DOHH2 (cell line): ENCODE measurements around the gene KLHL15.

Experiments
- H3F3A ChIP-seq: fragments of 200-600 bp; sonication (generic), shearing (Covaris generic); 2 replicates; pipeline ENCODE4 v1.6.0; 2016; ENCODE audit warnings: antibody characterized with exemption, mild to moderate bottlenecking; ENCODE audit not compliant: control insufficient read depth, insufficient read depth
- H3K27ac ChIP-seq: fragments of 200-600 bp; sonication (generic); 2 replicates; pipeline ENCODE4 v1.5.1; 2014; ENCODE audit warnings: low read depth, mild to moderate bottlenecking, low read length, moderate library complexity
- H3K27me3 ChIP-seq: fragments of 200-600 bp; sonication (generic); 2 replicates; pipeline ENCODE4 v1.6.1; 2014; ENCODE audit warnings: mild to moderate bottlenecking, low read length, mixed read lengths; ENCODE audit not compliant: control insufficient read depth
- H3K36me3 ChIP-seq: fragments of 200-600 bp; sonication (generic); 2 replicates; pipeline ENCODE4 v1.6.1; 2014; ENCODE audit warnings: mild to moderate bottlenecking, low read length, moderate library complexity, mixed read lengths; ENCODE audit not compliant: control insufficient read depth
- H3K4me1 ChIP-seq: fragments of 200-600 bp; sonication (generic); 2 replicates; pipeline ENCODE4 v1.6.1; 2014; ENCODE audit warnings: mild to moderate bottlenecking, low read length, mixed read lengths; ENCODE audit not compliant: control insufficient read depth
- H3K4me2 ChIP-seq: fragments of 200-600 bp; sonication (generic); 2 replicates; pipeline ENCODE4 v1.6.0; 2014; ENCODE audit warnings: mild to moderate bottlenecking, low read length, moderate library complexity
- H3K4me3 ChIP-seq: fragments of 200-600 bp; sonication (generic); 2 replicates; pipeline ENCODE4 v1.5.1; 2014; ENCODE audit warnings: mild to moderate bottlenecking, low read length, mixed read lengths
- H3K79me2 ChIP-seq: fragments of 200-600 bp; sonication (generic); 2 replicates; pipeline ENCODE4 v1.6.1; 2014; ENCODE audit warnings: mild to moderate bottlenecking, low read length, mixed read lengths; ENCODE audit not compliant: control insufficient read depth
- H3K9me2 ChIP-seq: fragments of 200-600 bp; sonication (generic); replicated peaks from 2 replicates; pipeline ENCODE4 v1.6.1; 2014; ENCODE audit warnings: mild to moderate bottlenecking, low read length, mixed read lengths; ENCODE audit not compliant: control insufficient read depth
- H3K9me3 ChIP-seq: fragments of 200-600 bp; sonication (generic); 2 replicates; pipeline ENCODE4 v1.6.1; 2014; ENCODE audit warnings: antibody characterized with exemption, low read length, mixed read lengths; ENCODE audit not compliant: control insufficient read depth, insufficient read depth
- H4K20me1 ChIP-seq: fragments of 200-600 bp; sonication (generic); 2 replicates; pipeline ENCODE4 v1.6.0; 2014; ENCODE audit warnings: low read depth, mild to moderate bottlenecking, antibody characterized with exemption, low read length, moderate library complexity; ENCODE audit not compliant: control insufficient read depth, insufficient read depth
- CTCF ChIP-seq: fragments of 200-600 bp; sonication (generic); IDR thresholded peaks from one replicate; pipeline ENCODE4 v1.5.1; 2014; ENCODE audit warnings: antibody characterized with exemption, mild to moderate bottlenecking, low read depth, low read length; ENCODE audit not compliant: poor library complexity, severe bottlenecking
- EZH2phosphoT487 ChIP-seq: fragments of 200-600 bp; sonication (generic); IDR thresholded peaks from 2 replicates; pipeline ENCODE4 v1.6.1; 2017; ENCODE audit warnings: borderline replicate concordance, mild to moderate bottlenecking, antibody characterized with exemption, low read length, moderate library complexity, mixed read lengths

Gene KLHL15

DNA sequence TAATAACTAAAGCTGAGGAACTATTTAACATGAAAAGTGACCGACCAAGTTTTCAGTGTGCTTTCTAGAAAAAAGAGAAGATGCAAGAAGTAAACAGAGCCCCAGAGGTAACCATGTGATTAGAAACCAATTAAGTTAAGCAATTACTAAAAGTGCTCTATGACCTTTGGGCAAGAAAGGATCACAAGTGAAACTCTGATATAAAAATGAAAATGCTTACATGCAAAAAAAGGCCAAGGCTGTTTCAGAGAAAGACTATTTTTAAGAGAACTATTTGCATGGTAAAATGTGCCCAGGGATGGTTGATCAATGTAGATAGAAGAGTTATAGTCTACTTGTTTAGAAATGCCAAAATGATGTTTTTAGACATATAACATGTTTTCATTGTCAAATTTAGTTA lies 22.0 kb downstream of the KLHL15 start:
- Histone ChIP-seq H3K27ac (no peak overlapping the region), H4K20me1 (no peaks in the 10 kb centered on the region), H3K79me2 (peaks cover 90% of the 10 kb centered on the region), H3K27me3 (no peaks in the 10 kb centered on the region), H3K9me2 (no peaks in the 10 kb centered on the region), H3K36me3 (peaks cover 35% of the 10 kb centered on the region), H3K4me3 (no peak overlapping the region), H3F3A (no peaks in the 10 kb centered on the region), H3K4me1 (peaks cover 19% of the 10 kb centered on the region), H3K4me2 (no peak overlapping the region), H3K9me3 (no peaks in the 10 kb centered on the region)
- TF ChIP-seq EZH2phosphoT487 = no peak
- TF ChIP-seq CTCF = no peak

DNA sequence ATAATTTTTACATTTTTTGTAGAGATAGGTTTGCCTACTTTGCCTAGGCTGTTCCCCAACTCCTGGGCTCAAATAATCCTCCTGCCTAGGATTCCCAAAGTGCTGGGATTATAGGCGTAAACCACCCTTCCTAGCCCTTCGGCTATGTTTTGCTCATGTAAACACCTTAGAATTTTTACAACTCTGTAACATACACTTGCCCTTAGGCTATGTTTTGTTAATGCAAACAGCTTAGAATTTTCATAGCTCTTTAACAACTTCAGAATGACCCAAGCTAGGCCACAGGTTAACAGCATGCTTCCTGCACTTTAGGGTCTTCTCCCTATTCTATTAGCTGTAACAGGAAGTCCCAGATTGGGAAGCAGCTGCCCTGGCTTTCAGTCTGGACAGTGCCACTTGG lies 24.2 kb downstream of the KLHL15 start:
- no peaks in the 10 kb centered on the region for H3F3A ChIP-seq
- no peak overlapping the region for H3K4me3 ChIP-seq
- H3K27ac ChIP-seq = no peak overlapping the region
- H3K4me1 ChIP-seq = peaks cover 19% of the 10 kb centered on the region
- H3K79me2 ChIP-seq = peaks cover 87% of the 10 kb centered on the region
- peaks cover 39% of the 10 kb centered on the region for H3K36me3 ChIP-seq
- no peaks in the 10 kb centered on the region for H3K9me2 ChIP-seq
- TF ChIP-seq CTCF (no peak), EZH2phosphoT487 (no peak)
- H3K9me3 ChIP-seq = no peaks in the 10 kb centered on the region
- 0 out of 2 replicates have a peak overlapping the region, but pooled peaks have one; percentile 6 for H3K4me2 ChIP-seq
- H3K27me3 ChIP-seq = no peaks in the 10 kb centered on the region
- no peaks in the 10 kb centered on the region for H4K20me1 ChIP-seq

DNA sequence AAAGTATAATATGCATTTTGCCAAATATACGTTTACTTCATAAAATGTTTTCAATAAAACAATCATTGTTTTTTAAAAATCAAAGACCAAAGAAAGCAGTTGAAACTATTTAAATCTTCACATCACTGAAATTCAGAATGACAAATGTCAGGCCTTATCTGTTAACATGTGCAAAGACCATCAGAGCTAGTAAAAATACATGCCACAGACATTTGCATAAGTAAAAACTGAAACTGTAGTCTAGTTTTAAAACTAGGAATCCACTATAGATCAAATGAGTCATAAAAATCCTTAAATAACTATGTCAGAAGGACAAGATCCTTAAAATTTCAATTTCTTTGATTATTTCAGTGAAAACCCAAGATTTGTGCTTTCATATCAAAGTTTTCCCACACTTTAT lies 24.8 kb downstream of the KLHL15 start:
- no peaks in the 10 kb centered on the region for H3K9me2 ChIP-seq
- H3K4me3 ChIP-seq = no peak overlapping the region
- H3K9me3 ChIP-seq = no peaks in the 10 kb centered on the region
- no peaks in the 10 kb centered on the region for H3F3A ChIP-seq
- H3K27ac ChIP-seq = no peak overlapping the region
- H3K4me1 ChIP-seq = peaks cover 19% of the 10 kb centered on the region
- TF ChIP-seq CTCF = no peak
- TF ChIP-seq EZH2phosphoT487 = no peak
- H4K20me1 ChIP-seq = no peaks in the 10 kb centered on the region
- H3K4me2 ChIP-seq = 0 out of 2 replicates have a peak overlapping the region, but pooled peaks have one; percentile 6
- H3K36me3 ChIP-seq = peaks cover 39% of the 10 kb centered on the region
- peaks cover 85% of the 10 kb centered on the region for H3K79me2 ChIP-seq
- H3K27me3 ChIP-seq = no peaks in the 10 kb centered on the region
